Esophagus muscularis mucosa (tissue), 4 donors: ENCODE data around the gene RSRC2. TPM values are rescaled to one million over a fixed set of nuclear protein-coding genes. Genes with fewer than 3 reads are reported as not detected.

Source experiments
- DNase-seq: peaks from one replicate; pipeline ENCODE4 v3.0.0-alpha.2; 2017; ENCODE audit errors: extremely low spot score
- H3K27ac ChIP-seq, 4 donors: fragments of 200-600 bp; sonication (generic); replicated peaks in 1 of 4; 1 replicate in 3 of 4; 2 replicates in 1 of 4; pipeline ENCODE4 v1.5.1; 2016 to 2019; ENCODE audit warnings: mild to moderate bottlenecking in 1 of 4
- H3K27me3 ChIP-seq, 4 donors: fragments of 200-600 bp; sonication (generic); one replicate each; pipeline versions ENCODE4 v1.5.1 to v1.6.0; 2016 to 2019
- H3K36me3 ChIP-seq, 4 donors: fragments of 200-600 bp; sonication (generic); one replicate each; pipeline ENCODE4 v1.5.1; 2016 to 2019
- H3K4me1 ChIP-seq, 4 donors: fragments of 200-600 bp; sonication (generic); one replicate each; pipeline ENCODE4 v1.5.1; 2016 to 2019
- H3K4me3 ChIP-seq, 4 donors: fragments of 200-600 bp; sonication (generic); 1 replicate in 2 of 4; 2 replicates in 2 of 4; pipeline ENCODE4 v1.5.1; 2016 to 2019; ENCODE audit warnings: mild to moderate bottlenecking in 4 of 4, moderate library complexity in 1 of 4
- H3K9me3 ChIP-seq, 4 donors: fragments of 200-600 bp; sonication (generic); 1 replicate in 3 of 4; 2 replicates in 1 of 4; pipeline ENCODE4 v1.5.1; 2016 to 2019
- EP300 ChIP-seq: sonication (generic); formaldehyde crosslinking; IDR thresholded peaks from one replicate; pipeline ENCODE4 v1.6.1; 2017; ENCODE audit warnings: antibody characterized with exemption
- POLR2A ChIP-seq: fragments of 450-650 bp; IDR thresholded peaks from one replicate; pipeline ENCODE4 v1.6.1; 2017; ENCODE audit warnings: antibody characterized with exemption, moderate library complexity, mild to moderate bottlenecking, low read depth
- WGBS: methylation state at CpG from one replicate; pipeline ENCODE4 v1.1.5; 2018; 5-methylcytosine and 5-hydroxymethylcytosine counted together
- intact Hi-C: fragments of 100-400 bp; cut with DNase I; formaldehyde crosslinking; loops from one replicate; pipeline ENCODE4 v1.15.1; 2023
- small RNA-seq, 3 donors: library from RNA; depleted of rRNA; stranded (forward); fragments of <200 nt; gene quantifications; one replicate each; pipeline ENCODE3, GENCODE V24; 2016
- total RNA-seq, 4 donors: library from RNA; depleted of rRNA; stranded (reverse); fragments of >200 nt; gene quantifications; one replicate each; pipeline versions ENCODE4 v1.1.0 to v1.2.1, GENCODE V29; 2016

The RSRC2 gene
- total RNA-seq, 4 donors from 2014 or later = 46.5 to 68.9 (median 48.6) TPM

- WGBS = 92% methylated on average over 12 of the region's 12 CpGs
- Histone ChIP-seq H3K4me3 (no peak overlapping the region), H3K27ac (no peak overlapping the region), H3K27me3 (no peaks in the 10 kb centered on the region), H3K36me3 (no peaks in the 10 kb centered on the region), H3K4me1 (no peaks in the 10 kb centered on the region), H3K9me3 (no peaks in the 10 kb centered on the region)
- intact Hi-C loops = no loop called here
- DNase-seq = no peak
- TF ChIP-seq EP300 (no peak), POLR2A (no peak)
These were observed 72.5 kb downstream of the RSRC2 start for GRCh38 chr12:122454250-122454721.

Small RNA genes within 50 kb of the gene (small RNA-seq; reads per million reads assigned to genes)
- gene AC026333.1 (0 reads per million in 3 donors), gene RF00411 (0 reads per million in 3 donors)

Other genes with a start within 250 kb of the RSRC2 start
- 100 to 1,000 TPM; 234 to 263 (median 250) TPM for gene CLIP1, start 104.3 kb downstream of the RSRC2 start, total RNA-seq
- 10 to 100 TPM; 12.1 to 19.1 (median 14.1) TPM for gene ZCCHC8, start 26.0 kb downstream of the RSRC2 start, total RNA-seq
- 10 to 100 TPM in 1 of 4 donors, 1 to 10 TPM in 3; 4.3 to 11.2 (median 6.3) TPM for gene KNTC1, start 313 bp upstream of the RSRC2 start, total RNA-seq
- gene HCAR2, start 176.4 kb upstream of the RSRC2 start, total RNA-seq = not detected
- gene HCAR3, start 189.9 kb upstream of the RSRC2 start, total RNA-seq = under 1 TPM in 1 of 4 donors, not detected in 3; 0.50 TPM
- gene HCAR1, start 203.9 kb upstream of the RSRC2 start, total RNA-seq = under 1 TPM in 1 of 4 donors, not detected in 3; 0.13 TPM
- gene DENR, start 225.9 kb upstream of the RSRC2 start, total RNA-seq = 10 to 100 TPM; 20.7 to 32.1 (median 23.7) TPM
- gene CCDC62, start 247.6 kb upstream of the RSRC2 start, total RNA-seq = under 1 TPM; 0.17 to 0.50 (median 0.40) TPM